ENCODE measurements around the gene ABCD1.

ABCD1 gene

GRCh38 chrX:153738056-153738605 lies 13.5 kb downstream of the ABCD1 start (continued):
- TF ChIP-seq IKZF3 (tag by site-specific recombination; IDR thresholded peaks at IDR 0.05), result no peak
- TF ChIP-seq FEZF1 (tag by site-specific recombination; IDR thresholded peaks at IDR 0.05), result no peak
- TF ChIP-seq ZNF423 (tag by site-specific recombination; IDR thresholded peaks at IDR 0.05), result no peak
- no peak for TF ChIP-seq ZBTB1 (tag by site-specific recombination; IDR thresholded peaks at IDR 0.05)
- TF ChIP-seq ZNF830 (tag by site-specific recombination; IDR thresholded peaks at IDR 0.05; ENCODE audit: low read depth), result no peak

- Histone ChIP-seq H3K9me3 (ENCODE audit: control insufficient read depth, insufficient read depth, low read depth, low read length) (no peaks in the 10 kb centered on the region), H3K27ac (ENCODE audit: extremely low read depth, low read depth, low read length) (no peak overlapping the region), H3K36me3 (ENCODE audit: control insufficient read depth in 2 of 2, insufficient read depth in 1 of 2, low read length in 2 of 2) (peaks cover 0 to 25% of the 10 kb centered on the region in 2 experiments; a peak in 1 of 3 replicates), H3K4me1 (ENCODE audit: control insufficient read depth, insufficient read depth, low read length) (no peaks in the 10 kb centered on the region), H3K4me3 (ENCODE audit: low read depth, low read length) (no peak overlapping the region)
- TF ChIP-seq SETDB1 (IDR thresholded peaks at IDR 0.05; ENCODE audit: insufficient read length, low read length) (no peak), ZNF132 (tag by site-specific recombination; IDR thresholded peaks at IDR 0.05; ENCODE audit: borderline replicate concordance) (no peak)
- POLR2A ChIA-PET, result no interaction called here
- CTCF ChIA-PET, result interaction anchor here (0.7 kb wide), 1 partner anchor 32 kb away, joined by 3 read pairs; no protein-coding TSS in a partner anchor
Observed at GRCh38 chrX:153739754-153740486, 15.3 kb downstream of the ABCD1 start.

- Histone ChIP-seq H3K36me3 (ENCODE audit: control insufficient read depth in 2 of 2, insufficient read depth in 1 of 2, low read length in 2 of 2) (peaks cover 0 to 25% of the 10 kb centered on the region in 2 experiments; a peak in 1 of 3 replicates), H3K9me3 (ENCODE audit: control insufficient read depth, insufficient read depth, low read depth, low read length) (no peaks in the 10 kb centered on the region), H3K4me1 (ENCODE audit: control insufficient read depth, insufficient read depth, low read length) (no peaks in the 10 kb centered on the region), H3K4me3 (ENCODE audit: low read depth, low read length) (no peak overlapping the region), H3K27ac (ENCODE audit: extremely low read depth, low read depth, low read length) (no peak overlapping the region)
- ChIA-PET CTCF (interaction anchor here (0.7 kb wide), 1 partner anchor 33 kb away, joined by 3 read pairs; no protein-coding TSS in a partner anchor), POLR2A (no interaction called here)
- TF ChIP-seq ZNF837 (tag by site-specific recombination; IDR thresholded peaks at IDR 0.05) (no peak), KLF17 (tag by site-specific recombination; IDR thresholded peaks at IDR 0.05) (0 out of 2 replicates have a peak, but pooled peaks have one; percentile 50), ZNF677 (tag by site-specific recombination; IDR thresholded peaks at IDR 0.05) (no peak), TRIM28 (IDR thresholded peaks at IDR 0.05; ENCODE audit: borderline replicate concordance, low read length) (no peak), ZBTB44 (tag by site-specific recombination; IDR thresholded peaks at IDR 0.05) (no peak), ZBTB49 (tag by site-specific recombination; IDR thresholded peaks at IDR 0.05; ENCODE audit: low read depth) (no peak), ZFHX2 (tag by site-specific recombination; conservative IDR thresholded peaks at IDR 0.05) (no peak), KLF1 (tag by site-specific recombination; IDR thresholded peaks at IDR 0.05) (peak; percentile 92), SCRT1 (tag by site-specific recombination; IDR thresholded peaks at IDR 0.05; ENCODE audit: borderline replicate concordance) (no peak), ZNF600 (tag by site-specific recombination; IDR thresholded peaks at IDR 0.05) (no peak), ZBTB17 (tag by site-specific recombination; IDR thresholded peaks at IDR 0.05) (no peak)
Observed at GRCh38 chrX:153740631-153741222, 16.1 kb downstream of the ABCD1 start.

Measured in HEK293 (cell line).